Stimulated activated memory B cell treated with anti-CD40 and anti-IgM and Interleukin-4, amounts not matched to agents 10 μg/mL and 1 μg/mL and 100 μg/mL, for 72 hours (primary cell): ENCODE results near the gene COLEC11.

ENCODE experiments used
- ATAC-seq: fragments of 150-1000 bp; cut with Tn5 transposase; 2 replicates; pipeline ENCODE4 v1.10.0; 2021
- H3K27ac Mint-ChIP-seq: one replicate; pipeline ENCODE4 v1.8.0; 2022; ENCODE audit warnings: mild to moderate bottlenecking, mixed read lengths
- H3K27me3 Mint-ChIP-seq: one replicate; pipeline ENCODE4 v1.8.0; 2022; ENCODE audit warnings: mixed read lengths
- H3K36me3 Mint-ChIP-seq: one replicate; pipeline ENCODE4 v1.8.0; 2022; ENCODE audit warnings: mixed read lengths
- H3K4me1 Mint-ChIP-seq: one replicate; pipeline ENCODE4 v1.8.0; 2022; ENCODE audit warnings: mixed read lengths
- H3K4me3 Mint-ChIP-seq: one replicate; pipeline ENCODE4 v1.8.0; 2022; ENCODE audit warnings: mild to moderate bottlenecking, moderate library complexity, mixed read lengths
- H3K9me3 Mint-ChIP-seq: one replicate; pipeline ENCODE4 v1.8.0; 2022; ENCODE audit warnings: mixed read lengths

The COLEC11 gene

DNA sequence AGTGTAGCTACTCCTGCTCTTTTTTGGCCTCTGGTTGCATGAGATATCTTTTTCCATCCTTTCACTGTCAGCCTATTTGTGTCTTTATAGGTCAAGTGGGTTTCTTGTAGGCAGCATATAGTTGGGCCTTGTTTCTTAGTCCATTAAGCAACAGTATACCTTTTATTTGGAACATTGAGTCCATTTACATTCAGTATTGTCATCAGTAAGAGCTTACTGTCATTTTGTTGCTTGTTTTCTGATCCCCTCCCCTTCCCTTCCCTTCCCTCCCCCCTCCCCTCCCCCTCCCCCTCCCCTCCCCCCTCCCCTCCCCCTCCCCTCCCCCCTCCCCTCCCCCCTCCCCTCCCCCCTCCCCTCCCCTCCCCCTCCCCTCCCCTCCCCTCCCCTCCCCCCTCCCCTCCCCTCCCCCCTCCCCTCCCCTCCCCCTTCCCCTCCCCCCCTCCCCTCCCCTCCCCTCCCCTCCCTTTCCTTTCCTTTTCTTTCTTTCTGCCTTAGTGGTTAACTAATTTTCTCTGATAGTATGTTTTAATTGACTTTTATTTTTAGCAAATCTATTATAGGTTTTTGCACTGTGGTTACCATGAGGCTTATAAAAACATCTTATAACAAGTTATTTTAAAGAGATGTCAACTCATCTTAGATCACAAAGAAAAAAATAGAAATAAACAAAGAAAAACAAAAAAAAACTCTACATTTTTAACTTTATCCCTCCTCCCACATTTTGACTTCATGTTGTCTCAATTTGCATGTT, 95.3 kb downstream of the COLEC11 start:
- H3K4me1 Mint-ChIP-seq: no peaks in the 10 kb centered on the region
- H3K36me3 Mint-ChIP-seq: no peaks in the 10 kb centered on the region
- no peak for ATAC-seq
- peaks cover 47% of the 10 kb centered on the region for H3K27me3 Mint-ChIP-seq
- H3K4me3 Mint-ChIP-seq: no peak overlapping the region
- no peak overlapping the region for H3K27ac Mint-ChIP-seq
- H3K9me3 Mint-ChIP-seq: peaks cover 2% of the 10 kb centered on the region

DNA sequence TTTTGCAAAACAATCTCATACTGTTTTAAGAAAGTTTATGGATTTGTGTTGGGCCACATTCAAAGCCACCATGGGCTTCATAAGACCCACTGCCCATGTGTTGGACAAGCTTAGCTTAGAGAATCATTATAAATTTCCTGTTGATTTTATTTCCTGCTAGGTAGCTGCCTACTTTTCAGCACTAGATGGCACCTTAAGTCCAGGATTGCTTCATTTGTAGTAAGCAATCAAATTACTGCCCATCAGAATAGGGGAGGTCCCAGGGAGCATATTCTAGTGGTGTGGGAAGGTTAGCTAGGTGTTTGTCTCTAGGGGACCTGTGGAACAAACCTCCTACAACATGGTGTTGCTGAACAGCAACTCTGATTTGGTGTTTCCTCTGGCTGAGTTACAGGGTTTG, 97.5 kb downstream of the COLEC11 start:
- H3K9me3 Mint-ChIP-seq: no peaks in the 10 kb centered on the region
- H3K27me3 Mint-ChIP-seq: peaks cover 40% of the 10 kb centered on the region
- H3K4me1 Mint-ChIP-seq: no peaks in the 10 kb centered on the region
- no peak for ATAC-seq
- no peak overlapping the region for H3K4me3 Mint-ChIP-seq
- H3K36me3 Mint-ChIP-seq: no peaks in the 10 kb centered on the region
- H3K27ac Mint-ChIP-seq: no peak overlapping the region
